OCI-LY3 (cell line): ENCODE results near the gene PGAM1.

Experiments
- H2AFZ ChIP-seq: fragments of 200-600, 300-600 bp; shearing (Covaris generic); 2 replicates; pipeline ENCODE4 v1.6.0; 2014; ENCODE audit warnings: antibody characterized with exemption, low read depth, low read length
- H3K27ac ChIP-seq: fragments of 200-600, 300-600 bp; sonication (generic); 2 replicates; pipeline ENCODE4 v1.5.1; 2014; ENCODE audit warnings: mild to moderate bottlenecking, low read length, moderate library complexity, mixed read lengths
- H3K27me3 ChIP-seq: fragments of 200-600, 300-600 bp; sonication (generic); 2 replicates; pipeline ENCODE4 v1.6.1; 2014; ENCODE audit warnings: low read depth, low read length, mixed read lengths
- H3K36me3 ChIP-seq: fragments of 200-600, 300-600 bp; sonication (generic); replicated peaks from 2 replicates; pipeline ENCODE3; 2014; ENCODE audit warnings: low read depth, low read length, mixed read lengths
- H3K4me1 ChIP-seq: fragments of 300-600, 200-600 bp; sonication (generic); 2 replicates; pipeline ENCODE4 v1.6.1; 2014; ENCODE audit warnings: low read length, mixed read lengths
- H3K4me2 ChIP-seq: fragments of 200-600, 300-600 bp; sonication (generic); 2 replicates; pipeline ENCODE4 v1.6.1; 2014; ENCODE audit warnings: low read length, mixed read lengths
- H3K4me3 ChIP-seq: fragments of 300-600, 200-600 bp; sonication (generic); 2 replicates; pipeline ENCODE4 v1.5.1; 2014; ENCODE audit warnings: antibody characterized with exemption, mild to moderate bottlenecking, low read length, moderate library complexity
- H3K79me2 ChIP-seq: fragments of 300-600, 200-600 bp; shearing (Covaris generic); 2 replicates; pipeline ENCODE4 v1.6.1; 2014; ENCODE audit warnings: mild to moderate bottlenecking, low read length, mixed read lengths
- H3K9ac ChIP-seq: fragments of 300-600, 200-600 bp; shearing (Covaris generic); 2 replicates; pipeline ENCODE4 v1.6.0; 2014; ENCODE audit warnings: mild to moderate bottlenecking, low read length, moderate library complexity
- H3K9me3 ChIP-seq: fragments of 200-600, 300-600 bp; shearing (Covaris generic); 2 replicates; pipeline ENCODE4 v1.6.1; 2014; ENCODE audit warnings: low read length, mixed read lengths; ENCODE audit not compliant: insufficient read depth
- H4K20me1 ChIP-seq: fragments of 200-600, 300-600 bp; sonication (generic); 2 replicates; pipeline ENCODE4 v1.6.1; 2016; ENCODE audit warnings: low read length, mixed read lengths; ENCODE audit not compliant: insufficient read depth
- EZH2phosphoT487 ChIP-seq: fragments of 200-600 bp; shearing (Covaris generic); IDR thresholded peaks from 2 replicates; pipeline ENCODE4 v1.6.1; 2018; ENCODE audit warnings: antibody characterized with exemption, mixed run types, low read depth
- TF ChIP-seq, protein P1 (sequence below): fragments of 200-600, 300-600 bp; sonication (generic); IDR thresholded peaks from 2 replicates; pipeline ENCODE4 v1.5.1; 2014; ENCODE audit warnings: antibody characterized with exemption, low read length, low read depth

The PGAM1 gene

DNA sequence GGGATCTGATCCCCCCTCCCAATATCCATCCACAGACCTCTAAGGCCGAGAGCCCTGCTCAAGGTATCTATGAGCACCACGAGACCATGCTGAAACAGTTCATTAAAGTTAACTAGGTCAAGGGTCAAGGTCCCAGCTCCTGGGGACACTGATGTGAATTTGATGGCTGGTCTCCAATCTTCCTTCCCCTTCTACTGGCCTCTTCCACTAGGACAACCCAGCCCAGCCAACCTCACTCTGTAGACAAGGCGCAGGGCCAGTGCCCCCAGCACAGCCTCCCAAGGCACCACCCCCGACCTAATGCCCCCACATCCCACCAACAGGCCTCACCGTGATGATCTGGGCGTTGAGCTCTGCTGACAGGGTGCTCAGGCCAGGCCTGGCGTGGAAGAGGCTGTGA lies 40.4 kb upstream of the PGAM1 start:
- no peaks in the 10 kb centered on the region for H3K4me1 ChIP-seq
- H3K4me2 ChIP-seq = no peak overlapping the region
- peaks cover 12% of the 10 kb centered on the region for H3K36me3 ChIP-seq
- TF ChIP-seq EZH2phosphoT487 = no peak
- TF ChIP-seq, protein P1, sequence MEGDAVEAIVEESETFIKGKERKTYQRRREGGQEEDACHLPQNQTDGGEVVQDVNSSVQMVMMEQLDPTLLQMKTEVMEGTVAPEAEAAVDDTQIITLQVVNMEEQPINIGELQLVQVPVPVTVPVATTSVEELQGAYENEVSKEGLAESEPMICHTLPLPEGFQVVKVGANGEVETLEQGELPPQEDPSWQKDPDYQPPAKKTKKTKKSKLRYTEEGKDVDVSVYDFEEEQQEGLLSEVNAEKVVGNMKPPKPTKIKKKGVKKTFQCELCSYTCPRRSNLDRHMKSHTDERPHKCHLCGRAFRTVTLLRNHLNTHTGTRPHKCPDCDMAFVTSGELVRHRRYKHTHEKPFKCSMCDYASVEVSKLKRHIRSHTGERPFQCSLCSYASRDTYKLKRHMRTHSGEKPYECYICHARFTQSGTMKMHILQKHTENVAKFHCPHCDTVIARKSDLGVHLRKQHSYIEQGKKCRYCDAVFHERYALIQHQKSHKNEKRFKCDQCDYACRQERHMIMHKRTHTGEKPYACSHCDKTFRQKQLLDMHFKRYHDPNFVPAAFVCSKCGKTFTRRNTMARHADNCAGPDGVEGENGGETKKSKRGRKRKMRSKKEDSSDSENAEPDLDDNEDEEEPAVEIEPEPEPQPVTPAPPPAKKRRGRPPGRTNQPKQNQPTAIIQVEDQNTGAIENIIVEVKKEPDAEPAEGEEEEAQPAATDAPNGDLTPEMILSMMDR = no peak
- H3K27ac ChIP-seq = no peak overlapping the region
- H3K79me2 ChIP-seq = no peaks in the 10 kb centered on the region
- H3K27me3 ChIP-seq = no peaks in the 10 kb centered on the region
- H3K4me3 ChIP-seq = no peak overlapping the region
- H2AFZ ChIP-seq = no peak overlapping the region
- H3K9ac ChIP-seq = no peak overlapping the region
- H4K20me1 ChIP-seq = no peaks in the 10 kb centered on the region
- no peaks in the 10 kb centered on the region for H3K9me3 ChIP-seq

DNA sequence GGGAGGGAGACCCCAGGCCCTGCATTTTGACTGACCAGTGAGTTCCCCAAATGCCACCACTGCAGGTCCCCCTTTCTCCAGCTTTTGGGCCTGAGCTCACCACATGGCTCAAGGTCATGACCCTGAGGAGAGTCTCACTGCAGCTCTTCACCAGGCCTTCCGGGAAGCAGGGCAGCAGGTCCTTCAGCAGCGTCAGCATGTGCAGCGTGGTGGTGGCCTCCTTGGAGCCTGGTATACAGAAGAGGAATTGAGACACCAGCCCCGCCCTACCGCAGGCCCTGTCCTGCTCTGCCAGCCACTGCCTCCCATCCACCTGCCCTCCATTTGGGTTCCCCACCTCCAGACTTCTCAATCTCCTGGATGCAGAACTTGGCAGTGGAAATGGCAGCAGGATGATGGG lies 37.8 kb upstream of the PGAM1 start:
- Histone ChIP-seq H3K9me3 (no peaks in the 10 kb centered on the region), H3K27ac (no peak overlapping the region), H3K4me3 (no peak overlapping the region), H2AFZ (no peak overlapping the region), H3K79me2 (no peaks in the 10 kb centered on the region), H3K4me1 (no peaks in the 10 kb centered on the region), H3K27me3 (no peaks in the 10 kb centered on the region), H3K36me3 (peaks cover 10% of the 10 kb centered on the region), H3K9ac (no peak overlapping the region), H4K20me1 (no peaks in the 10 kb centered on the region), H3K4me2 (no peak overlapping the region)
- TF ChIP-seq EZH2phosphoT487 = no peak
- TF ChIP-seq, protein P1 = no peak

DNA sequence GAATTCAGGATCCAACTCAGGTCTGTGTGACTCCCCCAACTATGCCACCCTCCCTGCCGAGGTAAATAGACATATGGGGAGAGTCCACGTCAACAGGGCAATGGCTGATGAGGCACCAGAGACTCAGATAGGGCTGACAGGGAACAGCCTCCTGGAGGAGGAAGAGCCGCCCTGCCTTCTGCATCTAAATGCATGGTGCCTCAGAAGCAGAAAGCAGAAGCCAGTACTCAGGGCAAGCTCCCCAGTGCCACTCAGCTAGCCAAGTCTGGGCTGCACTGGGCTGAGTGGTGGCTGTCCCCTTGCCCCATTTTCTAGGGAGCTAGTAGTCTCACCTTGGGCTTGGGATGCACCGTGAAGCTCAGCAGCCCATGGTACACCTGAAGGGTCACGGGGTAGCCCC lies 35.9 kb upstream of the PGAM1 start:
- no peak overlapping the region for H3K9ac ChIP-seq
- no peak overlapping the region for H3K4me3 ChIP-seq
- peaks cover 9% of the 10 kb centered on the region for H3K36me3 ChIP-seq
- H3K9me3 ChIP-seq = no peaks in the 10 kb centered on the region
- H3K27me3 ChIP-seq = no peaks in the 10 kb centered on the region
- H3K4me2 ChIP-seq = no peak overlapping the region
- no peak overlapping the region for H2AFZ ChIP-seq
- no peak for TF ChIP-seq EZH2phosphoT487
- TF ChIP-seq, protein P1 = no peak
- H3K79me2 ChIP-seq = no peaks in the 10 kb centered on the region
- H3K27ac ChIP-seq = no peak overlapping the region
- no peaks in the 10 kb centered on the region for H4K20me1 ChIP-seq
- H3K4me1 ChIP-seq = no peaks in the 10 kb centered on the region

DNA sequence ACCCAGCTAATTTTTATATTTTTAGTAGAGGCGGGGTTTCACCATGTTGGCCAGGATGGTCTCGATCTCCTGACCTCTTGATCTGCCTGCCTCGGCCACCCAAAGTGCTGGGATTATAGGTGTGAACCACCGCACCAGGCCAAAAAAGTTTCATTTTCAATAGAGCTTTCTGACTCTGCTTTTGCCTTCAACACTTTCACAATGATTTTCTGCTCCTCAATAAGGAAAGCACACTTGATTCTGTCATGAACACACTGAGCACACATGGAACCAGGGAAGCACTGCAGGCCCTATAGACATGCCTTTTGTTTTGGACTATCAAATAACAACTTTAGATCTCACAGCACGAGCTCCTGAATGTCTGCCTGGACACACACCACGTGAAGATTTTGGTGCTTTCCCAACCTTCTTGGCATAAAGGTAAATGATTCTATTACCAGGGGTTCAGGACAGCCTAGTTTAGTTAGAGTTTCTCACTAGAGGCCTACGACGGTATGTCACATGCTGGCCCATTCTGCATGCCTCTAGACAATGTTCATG lies 32.9 kb upstream of the PGAM1 start:
- no peak overlapping the region for H3K27ac ChIP-seq
- H4K20me1 ChIP-seq = no peaks in the 10 kb centered on the region
- H3K36me3 ChIP-seq = peaks cover 9% of the 10 kb centered on the region
- H3K4me1 ChIP-seq = no peaks in the 10 kb centered on the region
- H3K4me2 ChIP-seq = no peak overlapping the region
- no peak overlapping the region for H3K9ac ChIP-seq
- no peaks in the 10 kb centered on the region for H3K79me2 ChIP-seq
- H2AFZ ChIP-seq = no peak overlapping the region
- H3K4me3 ChIP-seq = no peak overlapping the region
- H3K9me3 ChIP-seq = no peaks in the 10 kb centered on the region
- no peaks in the 10 kb centered on the region for H3K27me3 ChIP-seq
- TF ChIP-seq, protein P1 = no peak
- TF ChIP-seq EZH2phosphoT487 = no peak
